ENCODE results near the gene ZBTB7A. TPM values are rescaled to one million over a fixed set of nuclear protein-coding genes. Genes with fewer than 3 reads are reported as not detected.

Gene ZBTB7A
- total and polyA plus RNA-seq, 2 experiments from 2014 or later = 18.6 to 20.5 TPM

- Histone ChIP-seq H3K9me3 (ENCODE audit: low read depth) (no peaks in the 10 kb centered on the region), H3K27me3 (no peaks in the 10 kb centered on the region), H3K27ac (no peak overlapping the region), H3K4me3 (no peak overlapping the region), H3K4me1 (ENCODE audit: low read depth) (no peaks in the 10 kb centered on the region), H3K36me3 (peaks cover 21% of the 10 kb centered on the region)
- DNase-seq (ENCODE audit: low read depth in 1 of 2, low spot score in 1 of 2) = no peak
- no peak for TF ChIP-seq CTCF (IDR thresholded peaks at IDR 0.05; ENCODE audit: low read depth, low read length)
These were observed 30.0 kb downstream of the ZBTB7A start for GRCh38 chr19:4036576-4037300.

GRCh38 chr19:4035582-4035981, 31.1 kb downstream of the ZBTB7A start:
- Histone ChIP-seq H3K27ac (no peak overlapping the region), H3K4me3 (no peak overlapping the region), H3K4me1 (ENCODE audit: low read depth) (no peaks in the 10 kb centered on the region), H3K27me3 (no peaks in the 10 kb centered on the region), H3K36me3 (peaks cover 21% of the 10 kb centered on the region), H3K9me3 (ENCODE audit: low read depth) (no peaks in the 10 kb centered on the region)
- TF ChIP-seq CTCF (IDR thresholded peaks at IDR 0.05; ENCODE audit: low read depth, low read length) = no peak
- DNase-seq (ENCODE audit: low read depth in 1 of 2, low spot score in 1 of 2) = no peak

- no peaks in the 10 kb centered on the region for H3K27me3 ChIP-seq
- no peaks in the 10 kb centered on the region for H3K4me1 ChIP-seq (ENCODE audit: low read depth)
- no peak overlapping the region for H3K27ac ChIP-seq
- H3K36me3 ChIP-seq = peaks cover 21% of the 10 kb centered on the region
- no peak overlapping the region for H3K4me3 ChIP-seq
- H3K9me3 ChIP-seq (ENCODE audit: low read depth) = no peaks in the 10 kb centered on the region
- DNase-seq (ENCODE audit: low read depth in 1 of 2, low spot score in 1 of 2) = no peak
- no peak for TF ChIP-seq CTCF (IDR thresholded peaks at IDR 0.05; ENCODE audit: low read depth, low read length)
These were observed 31.6 kb downstream of the ZBTB7A start for GRCh38 chr19:4035018-4035566.

GRCh38 chr19:4034048-4035017, 32.4 kb downstream of the ZBTB7A start:
- TF ChIP-seq CTCF (IDR thresholded peaks at IDR 0.05; ENCODE audit: low read depth, low read length) = no peak
- Histone ChIP-seq H3K27ac (peak overlapping the region; percentile 39), H3K4me3 (no peak overlapping the region), H3K27me3 (no peaks in the 10 kb centered on the region), H3K36me3 (peaks cover 21% of the 10 kb centered on the region), H3K9me3 (ENCODE audit: low read depth) (no peaks in the 10 kb centered on the region), H3K4me1 (ENCODE audit: low read depth) (no peaks in the 10 kb centered on the region)
- no peak for DNase-seq (ENCODE audit: low read depth in 1 of 2, low spot score in 1 of 2)

- no peak for TF ChIP-seq CTCF (IDR thresholded peaks at IDR 0.05; ENCODE audit: low read depth, low read length)
- Histone ChIP-seq H3K27ac (peak overlapping the region; percentile 39), H3K4me3 (no peak overlapping the region), H3K27me3 (no peaks in the 10 kb centered on the region), H3K4me1 (ENCODE audit: low read depth) (no peaks in the 10 kb centered on the region), H3K9me3 (ENCODE audit: low read depth) (no peaks in the 10 kb centered on the region), H3K36me3 (peaks cover 28% of the 10 kb centered on the region)
- no peak for DNase-seq (ENCODE audit: low read depth in 1 of 2, low spot score in 1 of 2)
These were observed 33.4 kb downstream of the ZBTB7A start for GRCh38 chr19:4033028-4033956.
